GM12873 (cell line): ENCODE results near the gene ITGA2B.

Source experiments
- TF ChIP-seq, protein P1 (sequence below): IDR thresholded peaks from 2 replicates; pipeline ENCODE4 v1.5.1; 2012; ENCODE audit warnings: low read depth, mild to moderate bottlenecking, moderate library complexity, low read length, control low read depth; ENCODE audit not compliant: insufficient read depth; ENCODE audit errors: missing control alignments

Gene ITGA2B

DNA sequence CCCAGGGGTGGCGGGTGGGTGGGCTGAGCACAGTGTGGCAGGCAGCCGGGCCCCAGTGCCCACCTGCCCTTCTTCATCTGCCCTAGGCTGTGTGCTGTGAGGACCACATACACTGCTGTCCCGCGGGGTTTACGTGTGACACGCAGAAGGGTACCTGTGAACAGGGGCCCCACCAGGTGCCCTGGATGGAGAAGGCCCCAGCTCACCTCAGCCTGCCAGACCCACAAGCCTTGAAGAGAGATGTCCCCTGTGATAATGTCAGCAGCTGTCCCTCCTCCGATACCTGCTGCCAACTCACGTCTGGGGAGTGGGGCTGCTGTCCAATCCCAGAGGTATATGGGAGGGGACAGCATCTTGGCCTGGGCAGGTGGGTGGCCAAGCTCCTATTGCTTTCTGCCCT lies 38.0 kb downstream of the ITGA2B start:
- TF ChIP-seq, protein P1, sequence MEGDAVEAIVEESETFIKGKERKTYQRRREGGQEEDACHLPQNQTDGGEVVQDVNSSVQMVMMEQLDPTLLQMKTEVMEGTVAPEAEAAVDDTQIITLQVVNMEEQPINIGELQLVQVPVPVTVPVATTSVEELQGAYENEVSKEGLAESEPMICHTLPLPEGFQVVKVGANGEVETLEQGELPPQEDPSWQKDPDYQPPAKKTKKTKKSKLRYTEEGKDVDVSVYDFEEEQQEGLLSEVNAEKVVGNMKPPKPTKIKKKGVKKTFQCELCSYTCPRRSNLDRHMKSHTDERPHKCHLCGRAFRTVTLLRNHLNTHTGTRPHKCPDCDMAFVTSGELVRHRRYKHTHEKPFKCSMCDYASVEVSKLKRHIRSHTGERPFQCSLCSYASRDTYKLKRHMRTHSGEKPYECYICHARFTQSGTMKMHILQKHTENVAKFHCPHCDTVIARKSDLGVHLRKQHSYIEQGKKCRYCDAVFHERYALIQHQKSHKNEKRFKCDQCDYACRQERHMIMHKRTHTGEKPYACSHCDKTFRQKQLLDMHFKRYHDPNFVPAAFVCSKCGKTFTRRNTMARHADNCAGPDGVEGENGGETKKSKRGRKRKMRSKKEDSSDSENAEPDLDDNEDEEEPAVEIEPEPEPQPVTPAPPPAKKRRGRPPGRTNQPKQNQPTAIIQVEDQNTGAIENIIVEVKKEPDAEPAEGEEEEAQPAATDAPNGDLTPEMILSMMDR: no peak

DNA sequence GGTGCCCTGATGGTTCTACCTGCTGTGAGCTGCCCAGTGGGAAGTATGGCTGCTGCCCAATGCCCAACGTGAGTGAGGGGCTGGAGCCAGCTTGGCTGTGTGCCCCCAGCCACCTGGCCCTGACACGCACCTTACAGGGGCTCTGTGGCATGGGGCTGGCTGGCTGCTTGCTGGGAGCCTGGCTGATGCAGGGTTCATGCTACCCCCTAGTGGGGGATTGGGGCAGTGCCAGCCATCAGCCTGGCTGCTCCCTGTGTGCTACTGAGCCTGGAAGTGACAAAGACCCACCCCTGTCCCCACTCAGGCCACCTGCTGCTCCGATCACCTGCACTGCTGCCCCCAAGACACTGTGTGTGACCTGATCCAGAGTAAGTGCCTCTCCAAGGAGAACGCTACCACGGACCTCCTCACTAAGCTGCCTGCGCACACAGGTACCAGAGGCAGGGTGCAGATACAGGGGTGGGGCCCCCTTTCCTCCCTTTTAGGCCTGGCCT lies 38.7 kb downstream of the ITGA2B start:
- TF ChIP-seq, protein P1: peak; percentile 97

DNA sequence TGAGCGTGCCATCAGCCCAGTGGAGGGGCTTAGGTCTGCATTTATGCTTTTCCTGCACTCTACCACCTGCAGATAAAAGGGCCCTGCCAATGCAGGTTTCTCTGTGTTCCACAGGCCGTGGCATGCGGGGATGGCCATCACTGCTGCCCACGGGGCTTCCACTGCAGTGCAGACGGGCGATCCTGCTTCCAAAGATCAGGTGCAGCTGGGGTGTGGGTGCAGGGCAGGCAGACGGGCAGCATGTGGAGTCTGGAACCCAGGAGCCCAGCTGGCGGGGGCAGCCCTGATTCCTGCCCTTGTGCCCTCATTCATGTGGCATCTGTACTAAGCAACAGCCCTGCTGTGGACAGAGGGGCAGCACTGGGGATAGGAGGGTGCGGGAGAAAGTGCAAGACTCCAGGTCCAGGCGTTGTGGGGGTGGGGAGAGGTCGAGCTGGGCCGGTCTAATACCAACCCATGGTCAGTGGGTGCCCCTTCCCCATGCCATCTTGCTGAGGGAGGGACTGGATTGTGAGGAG lies 39.8 kb downstream of the ITGA2B start:
- TF ChIP-seq, protein P1: no peak

DNA sequence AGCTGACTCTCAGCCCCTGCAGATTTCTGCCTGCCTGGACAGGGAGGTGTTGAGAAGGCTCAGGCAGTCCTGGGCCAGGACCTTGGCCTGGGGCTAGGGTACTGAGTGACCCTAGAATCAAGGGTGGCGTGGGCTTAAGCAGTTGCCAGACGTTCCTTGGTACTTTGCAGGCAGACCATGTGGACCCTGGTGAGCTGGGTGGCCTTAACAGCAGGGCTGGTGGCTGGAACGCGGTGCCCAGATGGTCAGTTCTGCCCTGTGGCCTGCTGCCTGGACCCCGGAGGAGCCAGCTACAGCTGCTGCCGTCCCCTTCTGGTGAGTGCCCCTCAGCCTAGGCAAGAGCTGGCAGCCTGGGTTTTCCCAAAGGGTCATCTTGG lies 40.5 kb downstream of the ITGA2B start:
- TF ChIP-seq, protein P1: no peak

DNA sequence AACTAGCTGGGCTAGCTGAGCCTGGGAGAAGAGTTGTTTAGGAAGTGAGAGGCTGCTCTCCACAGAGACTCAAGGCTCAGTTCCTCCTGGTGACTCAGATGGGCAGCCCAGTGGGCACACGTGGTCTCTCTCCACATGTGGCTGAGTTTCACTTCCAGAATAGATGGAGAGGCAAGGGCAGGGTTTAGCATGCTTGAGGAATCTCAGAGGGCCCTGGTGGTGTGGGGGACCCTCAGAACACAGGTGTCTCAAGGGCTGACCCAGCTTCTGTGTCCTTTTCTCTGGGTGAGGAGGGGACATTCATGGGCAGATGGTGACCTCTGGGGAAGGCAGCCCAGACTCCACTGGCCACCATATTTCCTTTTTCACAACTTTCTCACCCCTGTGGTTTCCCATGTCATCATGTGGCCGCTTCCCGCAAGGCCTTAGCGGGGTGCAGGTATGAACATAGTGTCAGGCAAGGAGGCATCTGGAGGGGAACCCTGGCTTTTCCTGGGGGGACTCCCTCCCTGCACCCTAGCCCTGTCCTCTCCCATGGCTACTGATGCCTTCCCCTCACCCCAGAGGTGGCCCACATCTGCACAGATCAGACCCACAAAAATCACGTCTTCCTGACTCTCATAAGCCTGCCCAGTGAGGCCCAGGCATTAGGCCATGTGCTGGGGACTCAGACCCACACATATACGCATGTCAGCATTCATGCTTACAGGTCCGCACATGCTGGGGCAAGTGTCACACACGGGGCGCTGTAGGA lies 41.0 kb downstream of the ITGA2B start:
- TF ChIP-seq, protein P1: no peak

DNA sequence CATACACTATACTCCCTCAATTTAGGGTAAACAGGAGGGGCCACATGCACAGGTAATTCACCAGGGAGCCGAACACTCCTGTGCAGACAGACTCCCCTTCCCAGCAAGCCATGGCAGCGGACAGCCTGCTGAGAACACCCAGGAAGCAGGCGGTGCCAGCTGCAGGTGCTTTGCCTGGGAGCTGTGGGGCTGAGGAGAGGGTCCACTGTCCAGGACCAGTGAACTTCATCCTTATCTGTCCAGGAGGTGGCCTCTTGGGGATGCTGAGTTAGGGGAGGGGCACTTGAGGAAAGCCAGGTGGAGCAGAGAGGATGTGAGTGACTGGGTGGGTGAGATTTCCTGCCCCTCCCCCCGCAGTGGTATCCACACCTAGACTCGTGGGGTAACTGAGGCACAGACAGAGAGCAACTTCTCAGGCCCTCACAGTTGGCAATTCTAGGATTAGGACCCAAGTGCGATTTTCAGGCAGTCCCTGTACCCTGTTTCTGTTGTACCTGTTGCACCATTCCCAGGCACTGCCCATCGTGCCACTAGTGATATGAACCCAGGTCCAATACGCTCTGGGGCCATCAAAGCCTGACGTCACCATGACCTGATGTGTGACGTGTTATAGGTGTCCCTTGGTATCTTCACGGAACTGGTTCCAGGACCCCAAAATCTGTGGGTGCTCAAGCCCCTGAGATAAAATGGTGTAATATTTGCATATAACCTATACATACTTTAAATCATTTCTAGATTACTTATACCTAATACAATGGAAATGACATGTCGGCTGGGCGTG lies 43.2 kb downstream of the ITGA2B start:
- TF ChIP-seq, protein P1: no peak

DNA sequence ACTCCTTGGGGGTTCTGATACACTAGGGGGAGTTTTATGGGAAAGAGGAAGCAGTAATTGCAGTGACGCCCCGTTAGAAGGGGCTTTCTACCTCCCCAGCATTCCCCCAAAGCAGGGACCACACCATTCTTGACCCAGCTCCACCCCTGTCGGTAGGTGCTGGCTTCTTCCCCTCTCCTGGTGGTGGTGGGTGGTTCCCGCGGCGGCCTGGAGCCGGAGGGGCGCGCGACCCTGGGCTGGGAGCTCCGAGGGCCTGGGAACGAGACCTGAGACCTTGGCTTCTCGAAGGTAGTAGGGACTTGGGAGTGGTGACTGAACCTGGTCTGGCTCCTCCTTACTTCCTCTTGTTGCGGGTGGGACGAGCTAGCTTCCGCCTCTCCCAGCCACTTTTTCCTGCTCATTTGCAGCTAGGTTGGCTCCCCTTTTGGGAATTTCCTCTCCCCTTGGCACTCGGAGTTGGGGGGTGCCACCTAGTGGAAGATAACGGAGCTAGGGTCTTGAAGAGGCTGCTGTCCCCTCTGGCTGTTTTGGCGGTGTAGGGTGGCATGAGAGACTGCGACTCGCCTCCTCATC lies 43.9 kb downstream of the ITGA2B start:
- TF ChIP-seq, protein P1: peak; percentile 76
